BJ (cell line): ENCODE measurements around the gene SLC2A5. TPM values are rescaled to one million over a fixed set of nuclear protein-coding genes. Genes with fewer than 3 reads are reported as not detected.
"Not testable (repeated sequence)": the region's sequence is repeated elsewhere in the genome, so short reads cannot be mapped to it uniquely, and the experiment has no call there.

ENCODE experiments used
- CTCF ChIA-PET: fragments of 350-600 bp; formaldehyde crosslinking; extraction: SDS; loops from one replicate; lab custom pipeline; 2021; ENCODE audit warnings: antibody characterized with exemption, inconsistent platforms; lab: Yijun Ruan, JAX
- POLR2A ChIA-PET: fragments of 300-600 bp; sonication (Branson Sonifier 250); formaldehyde crosslinking; extraction: SDS; loops from one replicate; lab custom pipeline; 2021; ENCODE audit warnings: antibody characterized with exemption; lab: Charles Lee
- DNase-seq: peaks from one replicate; pipeline ENCODE4 v3.0.0-alpha.2; 2011; ENCODE audit warnings: low read depth
- H3K27me3 ChIP-seq: 2 replicates; pipeline ENCODE4 v1.6.0; 2011; ENCODE audit warnings: low read length; ENCODE audit not compliant: control insufficient read depth, insufficient read depth
- H3K36me3 ChIP-seq: 2 replicates; pipeline ENCODE4 v1.5.1; 2011; ENCODE audit warnings: low read length; ENCODE audit not compliant: control insufficient read depth, insufficient read depth
- H3K4me3 ChIP-seq: 2 replicates; pipeline ENCODE4 v1.5.1; 2011; ENCODE audit warnings: low read depth, mild to moderate bottlenecking, control low read depth, low read length
- polyA plus RNA-seq: library from polyadenylated mRNA; depleted of rRNA; stranded (reverse); fragments of >200 nt; gene quantifications from 2 replicates; pipeline ENCODE4 v1.2.3, GENCODE V29; 2011
- TF ChIP-seq, protein P1 (sequence below): IDR thresholded peaks from 2 replicates; pipeline ENCODE4 v1.5.1; 2011; ENCODE audit warnings: low read depth, mild to moderate bottlenecking, control low read depth, inconsistent platforms, low read length, moderate library complexity; ENCODE audit not compliant: insufficient read depth

Gene SLC2A5
- polyA plus RNA-seq, 1 experiment: 0.16 TPM

DNA sequence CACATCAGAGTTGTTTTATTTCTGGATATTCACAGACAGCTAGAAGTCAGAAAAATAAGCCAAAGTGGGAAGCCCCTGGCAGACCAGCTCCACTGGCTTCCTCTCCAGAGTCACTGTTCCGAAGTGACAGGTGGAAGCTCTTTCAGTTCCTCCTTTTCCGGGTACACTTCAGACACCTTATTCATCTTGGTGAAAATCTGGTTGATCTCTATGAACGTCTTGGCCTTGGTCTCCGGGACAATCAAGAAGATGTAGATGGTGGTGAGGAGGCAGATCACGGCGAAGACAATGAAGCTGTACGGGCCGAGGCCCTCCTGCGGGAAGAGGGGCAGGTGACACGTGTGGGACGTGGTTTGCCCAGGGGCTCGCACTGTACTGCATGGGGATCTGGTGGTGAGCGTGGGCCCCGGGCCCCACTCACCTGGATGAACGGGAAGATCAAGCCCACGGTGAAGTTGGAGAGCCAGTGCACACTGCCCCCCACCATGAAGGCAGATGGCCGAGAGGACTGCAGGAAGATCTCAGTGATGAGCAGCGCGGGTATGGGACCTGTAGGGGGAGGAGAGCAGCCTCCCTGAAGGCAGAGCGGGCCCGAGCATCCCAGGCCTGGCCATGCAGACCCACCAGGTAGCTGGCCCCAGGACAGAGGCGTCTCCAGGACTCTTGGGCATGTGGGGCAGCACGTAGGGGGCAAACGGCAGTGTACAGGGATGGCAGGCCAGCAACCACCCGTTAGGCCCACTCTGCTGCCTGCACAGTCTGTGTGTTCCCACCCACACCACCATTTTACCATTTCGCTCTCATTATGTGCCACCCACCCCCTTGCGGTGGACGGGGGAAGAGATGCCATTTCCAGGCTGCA, 31.7 kb downstream of the SLC2A5 start:
- Histone ChIP-seq H3K36me3 (no peaks in the 10 kb centered on the region), H3K4me3 (no peak overlapping the region), H3K27me3 (peaks cover 12% of the 10 kb centered on the region)
- DNase-seq: no peak
- ChIA-PET POLR2A (interaction anchor here (0.6 kb wide), 1 partner anchor 97 kb away, joined by 3 read pairs; no protein-coding TSS in a partner anchor), CTCF (interaction anchor here (1.3 to 3.2 kb wide), 3 partner anchors 9 to 64 kb away, joined by 3 to 13 read pairs (median 6); no protein-coding TSS in a partner anchor)
- TF ChIP-seq, protein P1, sequence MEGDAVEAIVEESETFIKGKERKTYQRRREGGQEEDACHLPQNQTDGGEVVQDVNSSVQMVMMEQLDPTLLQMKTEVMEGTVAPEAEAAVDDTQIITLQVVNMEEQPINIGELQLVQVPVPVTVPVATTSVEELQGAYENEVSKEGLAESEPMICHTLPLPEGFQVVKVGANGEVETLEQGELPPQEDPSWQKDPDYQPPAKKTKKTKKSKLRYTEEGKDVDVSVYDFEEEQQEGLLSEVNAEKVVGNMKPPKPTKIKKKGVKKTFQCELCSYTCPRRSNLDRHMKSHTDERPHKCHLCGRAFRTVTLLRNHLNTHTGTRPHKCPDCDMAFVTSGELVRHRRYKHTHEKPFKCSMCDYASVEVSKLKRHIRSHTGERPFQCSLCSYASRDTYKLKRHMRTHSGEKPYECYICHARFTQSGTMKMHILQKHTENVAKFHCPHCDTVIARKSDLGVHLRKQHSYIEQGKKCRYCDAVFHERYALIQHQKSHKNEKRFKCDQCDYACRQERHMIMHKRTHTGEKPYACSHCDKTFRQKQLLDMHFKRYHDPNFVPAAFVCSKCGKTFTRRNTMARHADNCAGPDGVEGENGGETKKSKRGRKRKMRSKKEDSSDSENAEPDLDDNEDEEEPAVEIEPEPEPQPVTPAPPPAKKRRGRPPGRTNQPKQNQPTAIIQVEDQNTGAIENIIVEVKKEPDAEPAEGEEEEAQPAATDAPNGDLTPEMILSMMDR: no peak

DNA sequence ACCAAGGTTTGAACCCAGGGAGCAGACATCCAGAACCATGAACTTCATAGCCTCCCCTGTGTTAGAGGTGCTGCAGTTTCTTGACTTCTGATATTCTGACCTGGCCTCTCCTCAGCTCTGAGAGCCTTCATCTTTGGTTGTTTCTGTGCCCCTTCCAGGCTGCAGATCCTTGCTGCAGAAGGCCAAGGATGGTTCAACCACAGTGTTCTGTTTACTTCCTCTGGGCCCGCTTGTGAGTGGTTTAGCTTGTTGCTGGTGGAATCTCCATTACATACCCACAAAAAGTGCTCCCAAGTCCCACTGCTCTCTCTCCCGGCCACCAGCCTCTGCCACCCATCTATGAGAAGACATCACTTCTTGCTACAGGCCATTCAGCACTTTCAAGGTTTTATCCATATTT, 34.2 kb downstream of the SLC2A5 start:
- CTCF ChIA-PET: interaction anchor here (1.2 kb wide), 1 partner anchor 23 kb away, joined by 3 read pairs; no protein-coding TSS in a partner anchor
- no peak for DNase-seq
- Histone ChIP-seq H3K36me3 (no peaks in the 10 kb centered on the region), H3K4me3 (no peak overlapping the region), H3K27me3 (peaks cover 16% of the 10 kb centered on the region)
- POLR2A ChIA-PET: no interaction called here
- TF ChIP-seq, protein P1: no peak

- DNase-seq: no peak
- TF ChIP-seq, protein P1: no peak
- POLR2A ChIA-PET: no interaction called here
- CTCF ChIA-PET: interaction anchor here (1.0 kb wide), 1 partner anchor 69 kb away, joined by 4 read pairs; no protein-coding TSS in a partner anchor
- Histone ChIP-seq H3K36me3 (no peaks in the 10 kb centered on the region), H3K4me3 (no peak overlapping the region), H3K27me3 (peaks cover 10% of the 10 kb centered on the region)
These were observed 36.1 kb downstream of the SLC2A5 start for GRCh38 chr1:9033363-9033762.

GRCh38 chr1:9031484-9032259, 37.8 kb downstream of the SLC2A5 start:
- no peaks in the 10 kb centered on the region for H3K36me3 ChIP-seq
- TF ChIP-seq, protein P1: no peak
- no peak overlapping the region for H3K4me3 ChIP-seq
- no peak for DNase-seq
- POLR2A ChIA-PET: no interaction called here
- peaks cover 8% of the 10 kb centered on the region for H3K27me3 ChIP-seq
- CTCF ChIA-PET: interaction anchor here (0.7 to 1.8 kb wide), 3 partner anchors 17 to 70 kb away, joined by 3 to 7 read pairs (median 3); no protein-coding TSS in a partner anchor

DNA sequence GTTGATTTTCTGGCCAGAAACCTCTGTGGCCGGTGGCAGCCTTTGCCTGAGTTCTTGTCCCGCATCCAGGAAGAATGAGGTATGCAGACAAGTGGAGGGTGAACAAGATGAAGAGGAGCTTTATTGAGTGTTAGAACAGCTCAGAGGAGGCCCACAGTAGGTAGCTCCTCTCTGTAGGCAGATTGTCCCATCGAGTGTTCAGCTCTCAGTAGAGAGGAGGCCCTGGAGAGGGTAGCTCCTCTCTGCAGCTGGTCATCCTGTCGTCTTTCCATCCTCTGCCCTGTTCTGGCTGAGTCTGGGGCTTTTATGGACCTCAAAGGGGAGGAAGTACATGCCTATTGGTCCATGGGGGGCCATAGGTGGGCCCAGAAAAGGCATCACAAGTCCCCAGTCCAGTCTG, 38.4 kb downstream of the SLC2A5 start:
- H3K36me3 ChIP-seq, H3K4me3 ChIP-seq, POLR2A ChIA-PET, DNase-seq, H3K27me3 ChIP-seq: not testable (repeated sequence)
- CTCF ChIA-PET: interaction anchor here (1.4 to 1.8 kb wide), 2 partner anchors 18 to 71 kb away, joined by 3 to 7 read pairs; no protein-coding TSS in a partner anchor
